GM18505 (cell line): ENCODE results near the gene RNU5D-1.
"Not testable (repeated sequence)": the region's sequence is repeated elsewhere in the genome, so short reads cannot be mapped to it uniquely, and the experiment has no call there.

ENCODE experiments used
- ATAC-seq: cut with Tn5 transposase; IDR thresholded peaks from one replicate; pipeline ENCODE4 v1.9.1; 2021; ENCODE audit not compliant: unreplicated experiment
- POLR2A ChIP-seq: IDR thresholded peaks from 4 replicates; pipeline ENCODE4 v1.6.1; 2011; ENCODE audit warnings: borderline replicate concordance; ENCODE audit not compliant: insufficient read depth, insufficient read length; ENCODE audit errors: extremely low read depth

Gene RNU5D-1

DNA sequence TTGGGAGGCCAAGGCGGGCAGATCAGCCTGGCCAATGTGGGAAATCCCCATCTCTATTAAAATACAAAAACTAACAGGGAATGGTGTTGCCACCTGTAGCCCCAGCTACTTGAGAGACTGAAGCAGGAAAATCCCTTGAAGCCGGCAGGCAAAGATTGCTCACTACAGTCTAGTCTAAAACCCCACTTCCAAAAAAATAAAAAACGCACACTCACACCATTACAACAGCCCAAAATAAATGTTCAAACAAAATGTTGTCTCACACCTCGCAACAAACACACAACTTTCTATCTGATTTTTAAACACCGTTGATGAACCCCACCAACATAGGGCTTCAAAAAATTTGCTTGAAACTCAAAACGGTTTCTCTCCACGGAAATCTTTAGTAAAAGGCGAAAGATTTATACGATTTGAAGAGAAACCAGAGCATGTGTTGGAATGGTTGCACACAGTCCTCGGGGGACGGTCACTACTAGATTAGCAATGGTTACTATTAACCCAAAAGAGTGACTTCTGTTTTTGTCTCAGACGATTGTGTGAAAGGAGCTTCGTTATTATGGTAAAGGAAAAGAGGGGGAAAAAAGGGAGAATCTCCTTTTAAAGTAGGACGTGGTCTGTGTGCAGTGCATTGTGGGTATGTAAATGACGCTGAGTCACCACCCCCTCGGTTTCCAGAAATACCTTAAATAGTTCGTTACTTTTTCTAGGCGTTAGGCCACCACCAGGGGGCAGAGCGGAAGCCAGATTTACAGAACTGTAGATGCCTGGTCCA is at the start of gene RNU5D-1:
TSS of gene RNU5D-1 (minus strand) at position 430 of the 772 bp plus-strand sequence.
- ATAC-seq: peak; percentile 68
- TF ChIP-seq POLR2A: peak; percentile 99

GRCh38 chr1:44780583-44781121 is 49.7 kb upstream of the RNU5D-1 start:
- TF ChIP-seq POLR2A: peak; percentile 52
- no peak for ATAC-seq

DNA sequence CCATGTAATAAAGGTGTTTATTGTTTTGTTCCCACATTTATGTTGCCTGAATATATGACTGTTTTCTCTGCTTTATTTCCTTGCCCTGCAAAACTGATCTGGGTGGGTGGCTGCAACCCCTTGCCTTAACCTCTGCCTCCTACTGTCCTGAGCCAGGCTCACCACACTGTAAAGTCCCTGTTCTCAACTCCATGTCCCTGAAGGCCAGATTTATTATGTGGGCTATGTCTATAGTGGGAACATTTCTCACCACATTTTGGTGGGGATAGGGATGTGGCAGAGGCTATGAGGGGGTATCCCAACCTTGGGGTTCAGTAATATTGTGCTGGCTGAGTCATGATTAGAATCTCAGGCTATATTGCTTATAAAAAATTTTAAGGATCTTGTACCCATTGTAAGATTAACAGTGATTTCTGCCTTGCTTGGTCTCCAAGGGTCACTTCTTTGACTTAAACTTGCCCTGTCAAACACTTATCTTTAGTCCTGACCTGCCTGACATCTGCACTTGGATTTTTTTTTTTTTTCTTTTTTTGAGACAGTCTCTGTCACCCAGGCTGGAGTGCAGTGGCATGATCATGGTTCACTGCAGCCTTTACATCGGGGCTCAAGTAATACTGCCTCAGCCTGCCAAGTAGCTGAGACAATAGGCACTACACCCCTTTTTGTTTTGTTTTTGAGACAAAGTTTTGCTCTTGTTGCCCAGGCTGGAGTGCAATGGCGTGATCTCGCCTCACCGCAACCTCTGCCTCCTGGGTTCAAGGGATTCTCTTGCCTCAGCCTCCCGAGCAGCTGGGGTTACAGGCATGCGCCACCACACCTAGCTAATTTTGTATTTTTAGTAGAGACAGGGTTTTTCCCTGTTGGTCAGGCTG is 48.0 kb upstream of the RNU5D-1 start:
- ATAC-seq: no peak
- peak; percentile 17 for TF ChIP-seq POLR2A

GRCh38 chr1:44777969-44778635 is 47.1 kb upstream of the RNU5D-1 start:
- ATAC-seq: no peak
- peak; percentile 22 for TF ChIP-seq POLR2A

DNA sequence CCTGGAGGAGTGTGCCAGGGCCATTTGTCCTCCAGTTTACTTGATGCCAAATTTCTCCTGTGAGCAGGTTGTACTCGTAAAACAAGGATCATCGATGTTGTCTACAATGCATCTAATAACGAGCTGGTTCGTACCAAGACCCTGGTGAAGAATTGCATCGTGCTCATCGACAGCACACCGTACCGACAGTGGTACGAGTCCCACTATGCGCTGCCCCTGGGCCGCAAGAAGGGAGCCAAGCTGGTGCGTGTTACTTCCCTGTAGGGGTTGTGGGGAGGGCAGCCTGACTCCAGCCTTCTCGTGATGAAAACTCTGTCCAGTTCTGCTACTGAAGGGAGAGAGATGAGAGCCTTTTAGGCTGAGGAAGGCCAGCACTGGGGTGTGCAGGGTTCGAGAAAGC is 46.6 kb upstream of the RNU5D-1 start:
- TF ChIP-seq POLR2A: no peak
- no peak for ATAC-seq

DNA sequence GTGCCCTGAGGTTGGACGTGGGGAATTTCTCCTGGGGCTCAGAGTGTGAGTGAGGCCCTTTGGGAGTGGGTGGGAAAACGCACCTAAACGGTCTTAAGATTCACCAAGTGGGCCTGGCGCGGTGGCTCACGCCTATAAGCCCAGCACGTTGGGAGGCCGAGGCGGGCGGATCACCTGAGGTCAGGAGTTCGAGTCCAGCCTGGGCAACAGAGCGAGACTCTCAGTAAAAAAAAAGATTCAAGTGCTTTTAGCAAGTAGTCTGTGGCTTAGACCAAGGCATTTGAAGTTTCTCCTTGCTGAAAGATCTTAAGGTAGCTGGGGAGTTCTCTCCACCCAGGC is 45.7 kb upstream of the RNU5D-1 start:
- ATAC-seq: no peak
- no peak for TF ChIP-seq POLR2A

DNA sequence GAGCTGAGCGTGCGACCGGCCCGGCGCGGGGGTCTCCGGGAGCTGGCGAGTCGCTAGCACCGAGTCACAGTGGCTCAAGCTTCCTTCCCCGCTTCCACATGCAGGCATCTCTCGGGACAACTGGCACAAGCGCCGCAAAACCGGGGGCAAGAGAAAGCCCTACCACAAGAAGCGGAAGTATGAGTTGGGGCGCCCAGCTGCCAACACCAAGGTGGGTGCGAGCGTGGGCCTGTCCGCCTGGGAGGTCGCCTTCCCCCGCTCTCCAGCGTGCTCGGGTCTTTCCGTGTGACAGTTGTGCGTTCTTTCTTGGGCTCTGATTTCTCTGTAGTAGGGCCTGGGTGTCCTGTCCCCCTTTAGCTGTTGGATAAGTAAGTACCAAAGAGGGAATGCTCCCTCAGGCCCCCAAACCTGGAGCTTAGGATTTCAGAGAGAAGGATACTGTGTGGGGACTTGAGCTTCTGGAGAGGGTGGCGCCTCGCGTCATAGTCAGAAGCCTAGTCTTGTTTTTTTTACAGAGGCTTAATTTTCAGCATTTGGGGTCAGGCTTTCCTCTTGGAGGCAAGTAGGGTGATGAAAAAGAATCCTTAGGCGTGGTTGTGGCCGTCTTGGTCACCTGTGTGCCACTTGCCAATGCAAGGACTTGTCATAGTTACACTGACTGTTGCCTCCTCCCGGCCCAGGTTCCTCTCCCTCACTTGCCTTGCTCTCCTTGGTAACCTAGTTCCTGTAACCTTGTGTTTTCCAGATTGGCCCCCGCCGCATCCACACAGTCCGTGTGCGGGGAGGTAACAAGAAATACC is 45.2 kb upstream of the RNU5D-1 start:
- peak; percentile 5 for ATAC-seq
- TF ChIP-seq POLR2A: no peak

DNA sequence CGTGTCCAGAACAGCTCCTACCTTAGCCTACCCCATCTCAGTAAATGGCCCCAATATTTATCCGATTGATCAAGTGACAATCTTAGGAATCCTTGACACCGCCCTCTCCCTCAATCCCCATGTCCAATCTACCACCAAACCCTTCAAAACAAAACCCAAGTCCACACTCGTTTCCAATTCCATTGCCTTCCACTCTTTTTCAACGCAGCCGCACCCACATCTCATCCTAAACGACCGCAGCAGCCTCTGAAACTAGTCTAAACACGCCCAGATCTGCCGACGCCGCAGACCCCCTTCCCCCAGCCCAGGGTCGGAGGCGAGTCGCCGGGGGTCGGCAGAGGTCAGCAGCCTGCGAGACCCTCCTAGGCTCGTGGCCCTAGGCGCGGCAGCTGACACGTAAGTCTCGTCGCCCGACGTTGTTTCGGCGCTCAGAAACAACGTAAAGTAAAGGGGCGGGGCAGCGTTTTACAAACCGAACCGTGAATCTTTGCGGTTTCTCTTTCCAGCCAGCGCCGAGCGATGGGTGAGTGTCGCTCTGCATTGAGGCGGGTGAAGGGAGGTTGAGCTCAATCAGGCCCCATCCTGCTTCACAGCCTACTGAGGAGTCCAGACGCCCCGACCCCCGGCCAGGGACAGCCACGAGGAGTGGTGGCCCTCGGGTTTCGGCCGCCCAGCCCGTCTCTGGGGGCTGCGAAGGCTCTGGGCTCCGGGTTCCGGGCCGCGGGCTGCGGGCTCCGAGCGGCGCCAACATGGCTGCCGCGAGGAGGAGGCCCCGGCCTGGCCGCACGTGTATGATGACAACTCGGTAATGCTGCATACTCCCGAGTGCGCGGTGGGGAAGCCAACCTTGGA is 44.3 kb upstream of the RNU5D-1 start, which contains the start of gene RPS8:
TSS of gene RPS8 (plus strand) at position 463 of the 852 bp plus-strand sequence. CDS start at position 520, 57 bp downstream.
- TF ChIP-seq POLR2A: peak; percentile 99
- peak; percentile 73 for ATAC-seq

DNA sequence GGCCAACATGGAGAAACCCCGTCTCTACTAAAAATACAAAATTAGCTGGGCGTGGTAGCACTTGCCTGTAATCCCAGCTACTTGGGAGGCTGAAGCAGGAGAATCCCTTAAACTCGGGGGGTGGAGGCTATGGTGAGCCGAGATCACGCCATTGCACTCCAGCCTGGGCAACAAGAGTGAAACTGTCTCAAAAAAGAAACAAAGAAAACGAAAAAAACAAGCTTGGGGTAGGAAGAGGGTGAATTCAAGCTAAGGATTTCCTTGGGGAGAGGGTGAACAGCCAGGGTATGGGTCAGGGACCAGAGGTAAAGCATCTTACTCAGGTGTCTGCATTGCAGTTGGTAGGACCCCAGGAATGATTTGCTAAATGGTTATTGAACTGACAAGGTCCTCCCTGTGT is 35.5 kb upstream of the RNU5D-1 start:
- not testable (repeated sequence) for ATAC-seq

GRCh38 chr1:44760876-44761275 is 29.9 kb upstream of the RNU5D-1 start:
- no peak for ATAC-seq
- no peak for TF ChIP-seq POLR2A

- ATAC-seq: no peak
- no peak for TF ChIP-seq POLR2A
Observed at GRCh38 chr1:44759077-44759476, 28.1 kb upstream of the RNU5D-1 start.

- peak; percentile 30 for TF ChIP-seq POLR2A
- ATAC-seq: no peak
Observed at GRCh38 chr1:44757420-44757819, 26.4 kb upstream of the RNU5D-1 start.

- TF ChIP-seq POLR2A: no peak
- ATAC-seq: no peak
Observed at GRCh38 chr1:44747878-44748277, 16.9 kb upstream of the RNU5D-1 start.
